GM23338 (cell line): ENCODE data around the gene FAM3D. TPM values are rescaled to one million over a fixed set of nuclear protein-coding genes. Genes with fewer than 3 reads are reported as not detected.

Experiments
- ATAC-seq: fragments of 200-7000 bp; cut with Tn5 transposase; 3 replicates; pipeline ENCODE4 v1.9.1; 2020
- DNase-seq: peaks from one replicate; pipeline ENCODE4 v3.0.0-alpha.2; 2015; ENCODE audit warnings: low spot score
- H2AFZ ChIP-seq: fragments of 200-600 bp; sonication (generic); 2 replicates; pipeline ENCODE4 v1.8.0; 2016; ENCODE audit warnings: antibody characterized with exemption, mild to moderate bottlenecking, moderate library complexity
- H3F3A ChIP-seq: fragments of 200-600 bp; sonication (generic); replicated peaks from 2 replicates; pipeline ENCODE4 v1.8.0; 2017; ENCODE audit warnings: antibody characterized with exemption, mixed run types, low read depth
- H3K27ac ChIP-seq: fragments of 200-600 bp; sonication (generic); 2 replicates; pipeline ENCODE4 v1.6.1; 2016; ENCODE audit warnings: low read depth
- H3K27me3 ChIP-seq: fragments of 200-600 bp; sonication (generic); 2 replicates; pipeline ENCODE4 v1.8.0; 2016; ENCODE audit warnings: mild to moderate bottlenecking, mixed run types, moderate library complexity; ENCODE audit not compliant: insufficient read depth
- H3K36me3 ChIP-seq: fragments of 200-600 bp; sonication (generic); 2 replicates; pipeline ENCODE4 v1.8.0; 2016; ENCODE audit warnings: mild to moderate bottlenecking; ENCODE audit not compliant: insufficient read depth
- H3K4me1 ChIP-seq: fragments of 200-600 bp; sonication (generic); 2 replicates; pipeline ENCODE4 v1.8.0; 2016; ENCODE audit warnings: mild to moderate bottlenecking, moderate library complexity; ENCODE audit not compliant: insufficient read depth
- H3K4me2 ChIP-seq: fragments of 200-600 bp; sonication (generic); 2 replicates; pipeline ENCODE4 v1.7.1; 2017; ENCODE audit warnings: mixed run types
- H3K4me3 ChIP-seq: fragments of 200-600 bp; sonication (generic); 2 replicates; pipeline ENCODE4 v1.6.1; 2016; ENCODE audit warnings: mixed run types
- H3K79me2 ChIP-seq: fragments of 200-600 bp; sonication (generic); replicated peaks from 2 replicates; pipeline ENCODE4 v1.8.0; 2017; ENCODE audit warnings: mild to moderate bottlenecking; ENCODE audit not compliant: insufficient read depth
- H3K9me2 ChIP-seq: fragments of 200-600 bp; sonication (generic); 2 replicates; pipeline ENCODE4 v1.8.0; 2017; ENCODE audit not compliant: insufficient read depth
- H4K20me1 ChIP-seq: fragments of 200-600 bp; sonication (generic); replicated peaks from 2 replicates; pipeline ENCODE4 v1.8.0; 2017; ENCODE audit warnings: mild to moderate bottlenecking; ENCODE audit not compliant: insufficient read depth
- H3K27ac Mint-ChIP-seq: 2 replicates; pipeline ENCODE4 v1.8.0; 2020; ENCODE audit warnings: inconsistent platforms, mild to moderate bottlenecking, moderate library complexity, mixed read lengths
- H3K27me3 Mint-ChIP-seq: 3 replicates; pipeline ENCODE4 v1.8.0; 2022; ENCODE audit warnings: low read depth, mild to moderate bottlenecking, moderate library complexity, mixed read lengths, inconsistent platforms; ENCODE audit not compliant: insufficient read depth, poor library complexity
- H3K36me3 Mint-ChIP-seq: 3 replicates; pipeline ENCODE4 v1.8.0; 2021; ENCODE audit warnings: low read depth, mild to moderate bottlenecking, inconsistent platforms, moderate library complexity, mixed read lengths
- H3K4me1 Mint-ChIP-seq: 3 replicates; pipeline ENCODE4 v1.8.0; 2020; ENCODE audit warnings: mild to moderate bottlenecking, inconsistent platforms, mixed read lengths
- H3K4me3 Mint-ChIP-seq: 3 replicates; pipeline ENCODE4 v1.8.0; 2021; ENCODE audit warnings: moderate library complexity, mild to moderate bottlenecking, inconsistent platforms, mixed read lengths
- H3K9me3 Mint-ChIP-seq: 3 replicates; pipeline ENCODE4 v1.8.0; 2020; ENCODE audit warnings: moderate library complexity, mild to moderate bottlenecking, inconsistent platforms, mixed read lengths
- CREB1 ChIP-seq: fragments of 250-450 bp; sonication (Bioruptor Pico); IDR thresholded peaks from 2 replicates; pipeline ENCODE4 v1.5.0; 2020; ENCODE audit warnings: low read depth, mild to moderate bottlenecking, moderate library complexity
- EZH2 ChIP-seq: fragments of 200-600 bp; sonication (generic); IDR thresholded peaks from one replicate; pipeline ENCODE4 v1.8.0; 2017; ENCODE audit warnings: antibody characterized with exemption, mild to moderate bottlenecking, low read depth; ENCODE audit not compliant: unreplicated experiment
- EZH2phosphoT487 ChIP-seq: fragments of 200-600 bp; sonication (generic); IDR thresholded peaks from one replicate; pipeline ENCODE4 v1.8.1; 2018; ENCODE audit warnings: antibody characterized with exemption; ENCODE audit not compliant: unreplicated experiment
- JUNB ChIP-seq: IDR thresholded peaks from one replicate; pipeline ENCODE4 v1.6.1; 2016; ENCODE audit warnings: antibody characterized with exemption; ENCODE audit not compliant: unreplicated experiment
- NANOG ChIP-seq: IDR thresholded peaks from 2 replicates; pipeline ENCODE4 v1.6.1; 2016; ENCODE audit warnings: antibody characterized with exemption, borderline replicate concordance
- POLR2AphosphoS5 ChIP-seq: IDR thresholded peaks from 2 replicates; pipeline ENCODE4 v1.6.1; 2016; ENCODE audit warnings: antibody characterized with exemption, low read depth
- REST ChIP-seq: IDR thresholded peaks from one replicate; pipeline ENCODE4 v1.6.1; 2018; ENCODE audit warnings: antibody characterized with exemption; ENCODE audit not compliant: unreplicated experiment
- STAT1 ChIP-seq: IDR thresholded peaks from one replicate; pipeline ENCODE4 v1.6.1; 2016; ENCODE audit warnings: antibody characterized with exemption; ENCODE audit not compliant: unreplicated experiment
- ZNF114 ChIP-seq: fragments of 250-450 bp; sonication (Bioruptor Pico); IDR thresholded peaks from 2 replicates; pipeline ENCODE4 v1.5.0; 2020; ENCODE audit warnings: mild to moderate bottlenecking, moderate library complexity
- ZNF331 ChIP-seq: fragments of 250-450 bp; sonication (Bioruptor Pico); IDR thresholded peaks from 2 replicates; pipeline ENCODE4 v1.5.0; 2020; ENCODE audit warnings: low read depth, mild to moderate bottlenecking, moderate library complexity
- ZNF462 ChIP-seq: fragments of 250-450 bp; sonication (Bioruptor Pico); IDR thresholded peaks from 2 replicates; pipeline ENCODE4 v1.5.0; 2020; ENCODE audit warnings: mild to moderate bottlenecking, moderate library complexity
- polyA plus RNA-seq: library from polyadenylated mRNA; unstranded; fragments of >200 nt; fragmentation: Nextera tagmentation; extraction: Ambion mirVana; gene quantifications from 2 replicates; pipeline ENCODE4 v1.2.1, GENCODE V29; 2016
- total RNA-seq: library from RNA; depleted of rRNA; stranded (reverse); fragments of >200 nt; shearing (Covaris generic); gene quantifications from 2 replicates; pipeline ENCODE4 v1.2.3, GENCODE V29; 2014
- TF ChIP-seq, protein P1 (sequence below): IDR thresholded peaks from 2 replicates; pipeline ENCODE4 v1.6.1; 2016; ENCODE audit warnings: antibody characterized with exemption
- TF ChIP-seq, protein P2 (sequence below), 2 experiments: fragments of 200-600 bp in 1 of 2; sonication (generic) in 1 of 2; conservative IDR thresholded peaks; 2 replicates each; pipeline versions ENCODE4 v1.5.1 to v1.6.1; 2016 to 2017; ENCODE audit warnings: antibody characterized with exemption in 2 of 2, low read depth in 2 of 2, mild to moderate bottlenecking in 2 of 2, moderate library complexity in 1 of 2

Gene FAM3D
- total and polyA plus RNA-seq, 2 experiments from 2014 or later = 0.26 TPM; not detected in 1

DNA sequence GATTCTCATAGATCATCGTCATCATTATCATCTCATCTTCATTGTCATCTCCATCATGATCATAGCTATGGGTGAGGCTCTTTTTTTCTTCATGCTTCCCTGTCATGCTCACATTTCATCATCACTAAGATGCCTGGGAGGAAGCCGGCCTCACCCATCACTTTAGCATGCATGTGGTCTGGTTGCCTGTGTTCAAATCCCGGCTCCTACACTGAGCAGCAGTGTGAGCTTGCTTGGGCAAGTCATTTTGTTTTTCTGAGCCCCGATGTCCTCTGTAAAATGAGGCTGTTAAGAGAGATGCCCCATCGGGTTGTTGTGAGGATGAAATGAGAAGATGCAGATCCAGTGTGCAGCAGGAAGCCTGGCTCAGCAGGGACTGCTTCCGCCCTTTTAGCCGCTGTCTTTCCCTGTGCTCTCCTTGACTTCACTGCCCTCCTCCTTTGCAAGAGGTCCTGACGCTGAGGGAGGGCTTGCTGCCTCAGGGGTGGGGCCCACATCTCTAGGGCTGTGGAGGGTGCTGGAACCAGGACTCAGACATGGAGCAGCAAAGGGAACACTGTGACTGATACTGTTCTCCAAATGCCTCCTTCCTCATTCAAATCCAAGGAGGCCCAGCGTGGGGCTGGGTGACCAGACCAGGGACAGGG, 14.4 kb upstream of the FAM3D start:
- no peak for ATAC-seq

More for the DNA sequence above, 14.4 kb upstream of the FAM3D start:
- H3K79me2 ChIP-seq = no peaks in the 10 kb centered on the region
- no peak for TF ChIP-seq JUNB
- no peak for TF ChIP-seq EZH2
- TF ChIP-seq POLR2AphosphoS5 = no peak
- no peak for TF ChIP-seq EZH2phosphoT487
- TF ChIP-seq ZNF462 = no peak
- TF ChIP-seq REST = no peak
- no peak for TF ChIP-seq NANOG
- TF ChIP-seq, protein P1, sequence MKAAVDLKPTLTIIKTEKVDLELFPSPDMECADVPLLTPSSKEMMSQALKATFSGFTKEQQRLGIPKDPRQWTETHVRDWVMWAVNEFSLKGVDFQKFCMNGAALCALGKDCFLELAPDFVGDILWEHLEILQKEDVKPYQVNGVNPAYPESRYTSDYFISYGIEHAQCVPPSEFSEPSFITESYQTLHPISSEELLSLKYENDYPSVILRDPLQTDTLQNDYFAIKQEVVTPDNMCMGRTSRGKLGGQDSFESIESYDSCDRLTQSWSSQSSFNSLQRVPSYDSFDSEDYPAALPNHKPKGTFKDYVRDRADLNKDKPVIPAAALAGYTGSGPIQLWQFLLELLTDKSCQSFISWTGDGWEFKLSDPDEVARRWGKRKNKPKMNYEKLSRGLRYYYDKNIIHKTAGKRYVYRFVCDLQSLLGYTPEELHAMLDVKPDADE = no peak
- no peak for TF ChIP-seq ZNF114
- no peak for TF ChIP-seq CREB1
- TF ChIP-seq, protein P2, sequence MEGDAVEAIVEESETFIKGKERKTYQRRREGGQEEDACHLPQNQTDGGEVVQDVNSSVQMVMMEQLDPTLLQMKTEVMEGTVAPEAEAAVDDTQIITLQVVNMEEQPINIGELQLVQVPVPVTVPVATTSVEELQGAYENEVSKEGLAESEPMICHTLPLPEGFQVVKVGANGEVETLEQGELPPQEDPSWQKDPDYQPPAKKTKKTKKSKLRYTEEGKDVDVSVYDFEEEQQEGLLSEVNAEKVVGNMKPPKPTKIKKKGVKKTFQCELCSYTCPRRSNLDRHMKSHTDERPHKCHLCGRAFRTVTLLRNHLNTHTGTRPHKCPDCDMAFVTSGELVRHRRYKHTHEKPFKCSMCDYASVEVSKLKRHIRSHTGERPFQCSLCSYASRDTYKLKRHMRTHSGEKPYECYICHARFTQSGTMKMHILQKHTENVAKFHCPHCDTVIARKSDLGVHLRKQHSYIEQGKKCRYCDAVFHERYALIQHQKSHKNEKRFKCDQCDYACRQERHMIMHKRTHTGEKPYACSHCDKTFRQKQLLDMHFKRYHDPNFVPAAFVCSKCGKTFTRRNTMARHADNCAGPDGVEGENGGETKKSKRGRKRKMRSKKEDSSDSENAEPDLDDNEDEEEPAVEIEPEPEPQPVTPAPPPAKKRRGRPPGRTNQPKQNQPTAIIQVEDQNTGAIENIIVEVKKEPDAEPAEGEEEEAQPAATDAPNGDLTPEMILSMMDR (conservative IDR thresholded peaks at IDR 0.05; ENCODE audit: low read depth in 2 of 2) = no peak
- no peak for TF ChIP-seq STAT1
- TF ChIP-seq ZNF331 (CRISPR knock-in tag) = no peak
- Mint-ChIP-seq H3K27ac (no peak overlapping the region), H3K36me3 (peaks cover 3% of the 10 kb centered on the region; the same call in 2 of the 3 replicates), H3K9me3 (peaks cover 20% of the 10 kb centered on the region), H3K4me3 (no peak overlapping the region), H3K27me3 (peaks cover 3% of the 10 kb centered on the region), H3K4me1 (peaks cover 4% of the 10 kb centered on the region; the same call in 1 of the 3 replicates)
- H3K9me2 ChIP-seq = 0 out of 2 replicates have a peak, but pooled peaks cover 6% of the 10 kb centered on the region
- no peak overlapping the region for H2AFZ ChIP-seq
- no peaks in the 10 kb centered on the region for H3K27me3 ChIP-seq
- no peaks in the 10 kb centered on the region for H3K36me3 ChIP-seq
- no peak overlapping the region for H3K27ac ChIP-seq
- H3K4me1 ChIP-seq = 0 out of 2 replicates have a peak, but pooled peaks cover 6% of the 10 kb centered on the region
- H4K20me1 ChIP-seq = no peaks in the 10 kb centered on the region
- no peaks in the 10 kb centered on the region for H3F3A ChIP-seq
- no peak overlapping the region for H3K4me2 ChIP-seq
- H3K4me3 ChIP-seq = no peak overlapping the region
- DNase-seq = no peak
